Liver (tissue), 9 donors: Measurements from ENCODE around the gene BCAT1. TPM values are rescaled to one million over a fixed set of nuclear protein-coding genes. Genes with fewer than 3 reads are reported as not detected.
"Not testable (repeated sequence)": the region's sequence is repeated elsewhere in the genome, so short reads cannot be mapped to it uniquely, and the experiment has no call there.

ENCODE experiments used
- DNase-seq: peaks from one replicate; pipeline ENCODE4 v3.0.0-alpha.2; 2017; ENCODE audit warnings: low spot score
- H3K27ac ChIP-seq, 2 donors: one replicate each; pipeline ENCODE4 v1.7.0; 2013; ENCODE audit warnings: inconsistent platforms in 2 of 2, low read length in 2 of 2, control low read depth in 1 of 2, low read depth in 1 of 2, mild to moderate bottlenecking in 1 of 2
- H3K27me3 ChIP-seq, 4 donors: one replicate each; pipeline versions ENCODE4 v1.6.1 to v1.7.0; 2013; ENCODE audit warnings: low read length in 3 of 4, inconsistent platforms in 1 of 4, mild to moderate bottlenecking in 1 of 4, moderate library complexity in 1 of 4; ENCODE audit not compliant: control insufficient read depth in 4 of 4, insufficient read depth in 4 of 4
- H3K36me3 ChIP-seq, 4 donors: one replicate each; pipeline versions ENCODE4 v1.6.1 to v1.7.0; 2013; ENCODE audit warnings: low read length in 3 of 4, mild to moderate bottlenecking in 3 of 4, low read depth in 1 of 4, moderate library complexity in 1 of 4; ENCODE audit not compliant: control insufficient read depth in 4 of 4, insufficient read depth in 3 of 4
- H3K4me1 ChIP-seq, 4 donors: one replicate each; pipeline versions ENCODE4 v1.6.1 to v1.7.0; 2013; ENCODE audit warnings: low read length in 3 of 4, mild to moderate bottlenecking in 3 of 4, moderate library complexity in 1 of 4; ENCODE audit not compliant: control insufficient read depth in 4 of 4, insufficient read depth in 4 of 4
- H3K4me3 ChIP-seq, 3 donors: one replicate each; pipeline versions ENCODE4 v1.6.1 to v1.7.0; 2013; ENCODE audit warnings: low read length in 3 of 3, control low read depth in 1 of 3, low read depth in 1 of 3, mild to moderate bottlenecking in 1 of 3
- H3K9ac ChIP-seq, 2 donors: one replicate each; pipeline ENCODE4 v1.7.0; 2013; ENCODE audit warnings: low read length in 2 of 2, mild to moderate bottlenecking in 2 of 2, moderate library complexity in 2 of 2, control low read depth in 1 of 2, low read depth in 1 of 2
- H3K9me3 ChIP-seq, 4 donors: one replicate each; pipeline versions ENCODE4 v1.6.1 to v1.7.0; 2013; ENCODE audit warnings: low read length in 3 of 4; ENCODE audit not compliant: control insufficient read depth in 4 of 4
- CTCF ChIP-seq: fragments of 150-350 bp; IDR thresholded peaks from 2 replicates; pipeline ENCODE4 v1.5.1; 2017; ENCODE audit warnings: improper control_type of control experiment, low read depth, low read length; ENCODE audit not compliant: missing input control
- EGR1 ChIP-seq, 2 donors: IDR thresholded peaks; 2 replicates each; pipeline ENCODE4 v1.6.1; 2016 to 2018; ENCODE audit warnings: antibody characterized with exemption in 2 of 2, low read depth in 2 of 2
- FOXA1 ChIP-seq: IDR thresholded peaks from 2 replicates; pipeline ENCODE4 v1.6.1; 2016; ENCODE audit warnings: antibody characterized with exemption
- FOXA2 ChIP-seq: IDR thresholded peaks from 2 replicates; pipeline ENCODE4 v1.6.1; 2016; ENCODE audit warnings: antibody characterized with exemption
- GABPA ChIP-seq, 2 donors: IDR thresholded peaks in 1 of 2; conservative IDR thresholded peaks in 1 of 2; 2 replicates each; pipeline ENCODE4 v1.6.1; 2016; ENCODE audit warnings: antibody characterized with exemption in 2 of 2, mild to moderate bottlenecking in 1 of 2, moderate library complexity in 1 of 2
- HNF4A ChIP-seq, 2 donors: conservative IDR thresholded peaks; 2 replicates each; pipeline ENCODE4 v1.6.1; 2016; ENCODE audit warnings: antibody characterized with exemption in 2 of 2, mild to moderate bottlenecking in 2 of 2
- HNF4G ChIP-seq: IDR thresholded peaks from 2 replicates; pipeline ENCODE4 v1.6.1; 2016; ENCODE audit warnings: antibody characterized with exemption
- JUND ChIP-seq, 2 donors: IDR thresholded peaks; 2 replicates each; pipeline ENCODE4 v1.6.1; 2016; ENCODE audit warnings: antibody characterized with exemption in 2 of 2
- MAX ChIP-seq: IDR thresholded peaks from 2 replicates; pipeline ENCODE4 v1.6.1; 2016; ENCODE audit warnings: antibody characterized with exemption
- NR2F2 ChIP-seq: IDR thresholded peaks from 2 replicates; pipeline ENCODE4 v1.6.1; 2016; ENCODE audit warnings: antibody characterized with exemption
- RAD21 ChIP-seq, 2 donors: IDR thresholded peaks; 2 replicates each; pipeline ENCODE4 v1.6.1; 2016; ENCODE audit warnings: antibody characterized with exemption in 2 of 2, mild to moderate bottlenecking in 2 of 2
- RXRA ChIP-seq, 2 donors: IDR thresholded peaks; 2 replicates each; pipeline ENCODE4 v1.6.1; 2017 to 2018; ENCODE audit warnings: antibody characterized with exemption in 2 of 2, mild to moderate bottlenecking in 1 of 2
- SP1 ChIP-seq: IDR thresholded peaks from 2 replicates; pipeline ENCODE4 v1.6.1; 2018; ENCODE audit warnings: antibody characterized with exemption, mild to moderate bottlenecking
- TAF1 ChIP-seq: conservative IDR thresholded peaks from 2 replicates; pipeline ENCODE4 v1.6.1; 2016; ENCODE audit warnings: antibody characterized with exemption, mild to moderate bottlenecking
- YY1 ChIP-seq: IDR thresholded peaks from 2 replicates; pipeline ENCODE4 v1.6.1; 2016; ENCODE audit warnings: antibody characterized with exemption, mild to moderate bottlenecking
- ZBTB33 ChIP-seq: IDR thresholded peaks from 2 replicates; pipeline ENCODE4 v1.6.1; 2016; ENCODE audit warnings: antibody characterized with exemption
- WGBS: extraction: QIAGEN DNeasy Blood & Tissue Kit; methylation state at CpG from one replicate; pipeline ENCODE4 v1.1.7; 2013; 5-methylcytosine and 5-hydroxymethylcytosine counted together
- polyA plus RNA-seq, 2 donors: library from polyadenylated mRNA; stranded (reverse) in 1 of 2; unstranded in 1 of 2; fragments of 200-250 nt in 1 of 2; fragments of >200 nt in 1 of 2; fragmentation: Nextera tagmentation in 1 of 2; extraction: Ambion mirVana in 1 of 2; gene quantifications; one replicate each; pipeline versions ENCODE4 v1.2.1 to v1.2.3, GENCODE V29; 2013 to 2015
- total RNA-seq, 2 donors: library from RNA; depleted of rRNA; stranded (reverse); fragments of >200 nt; gene quantifications; one replicate each; pipeline ENCODE4 v1.2.3, GENCODE V29; 2014
- TF ChIP-seq, protein P1 (sequence below): IDR thresholded peaks from 2 replicates; pipeline ENCODE4 v1.6.1; 2016; ENCODE audit warnings: antibody characterized with exemption
- TF ChIP-seq, protein P2 (sequence below): IDR thresholded peaks from 2 replicates; pipeline ENCODE4 v1.6.1; 2016; ENCODE audit warnings: antibody characterized with exemption, mild to moderate bottlenecking
- donor health status: healthy.
- donor health status: healthy.
- donor health status: healthy.
- donor health status: healthy.
- donor health status: healthy.

The BCAT1 gene
- total and polyA plus RNA-seq, 4 donors = 0.14 to 10.0 (median 0.85) TPM

DNA sequence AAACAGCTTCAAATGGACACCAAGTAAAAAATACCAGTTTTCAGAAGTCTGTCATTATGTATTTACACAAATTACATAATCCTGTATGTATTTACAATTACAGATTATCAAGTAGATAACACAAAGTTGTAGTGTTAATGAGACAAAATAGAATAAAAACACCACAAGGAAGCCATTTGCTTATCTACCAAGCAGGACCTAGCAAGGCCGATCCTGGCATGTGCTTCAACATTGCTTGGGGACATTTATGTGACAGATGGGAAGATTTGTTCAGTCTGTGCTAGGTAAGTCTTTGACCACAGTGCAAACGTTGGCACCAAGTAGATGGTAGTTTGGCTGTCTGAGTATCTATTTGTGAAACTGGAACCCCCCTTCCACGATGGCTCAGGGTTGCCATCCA, 35.8 kb downstream of the BCAT1 start:
- Histone ChIP-seq H3K4me1 (no peaks in the 10 kb centered on the region), H3K9me3 (no peaks in the 10 kb centered on the region), H3K4me3 (no peak overlapping the region), H3K9ac (no peak overlapping the region), H3K27ac (no peak overlapping the region), H3K36me3 (no peaks in the 10 kb centered on the region), H3K27me3 (no peaks in the 10 kb centered on the region)
- no peak for TF ChIP-seq RXRA (IDR thresholded peaks at IDR 0.05)
- WGBS = 84% methylated on average over 3 of the region's 3 CpGs
- DNase-seq = no peak

- 45% methylated on average over 9 of the region's 9 CpGs for WGBS
- Histone ChIP-seq H3K36me3 (no peaks in the 10 kb centered on the region), H3K27me3 (no peaks in the 10 kb centered on the region), H3K9ac (no peak overlapping the region), H3K27ac (no peak overlapping the region), H3K4me3 (no peak overlapping the region), H3K4me1 (no peaks in the 10 kb centered on the region), H3K9me3 (no peaks in the 10 kb centered on the region)
- DNase-seq = no peak
- no peak for TF ChIP-seq FOXA1
- no peak for TF ChIP-seq HNF4A (conservative IDR thresholded peaks at IDR 0.05)
- TF ChIP-seq, protein P1, sequence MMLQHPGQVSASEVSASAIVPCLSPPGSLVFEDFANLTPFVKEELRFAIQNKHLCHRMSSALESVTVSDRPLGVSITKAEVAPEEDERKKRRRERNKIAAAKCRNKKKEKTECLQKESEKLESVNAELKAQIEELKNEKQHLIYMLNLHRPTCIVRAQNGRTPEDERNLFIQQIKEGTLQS = no peak
- TF ChIP-seq SP1 = no peak
- no peak for TF ChIP-seq FOXA2
- TF ChIP-seq GABPA (IDR thresholded peaks at IDR 0.05 in 1 of 2, conservative IDR thresholded peaks at IDR 0.05 in 1 of 2) = no peak
- TF ChIP-seq MAX = no peak
- TF ChIP-seq NR2F2 = no peak
- TF ChIP-seq HNF4G = no peak
- no peak for TF ChIP-seq EGR1 (IDR thresholded peaks at IDR 0.05; ENCODE audit: low read depth in 2 of 2)
- no peak for TF ChIP-seq JUND (IDR thresholded peaks at IDR 0.05)
- TF ChIP-seq, protein P2, sequence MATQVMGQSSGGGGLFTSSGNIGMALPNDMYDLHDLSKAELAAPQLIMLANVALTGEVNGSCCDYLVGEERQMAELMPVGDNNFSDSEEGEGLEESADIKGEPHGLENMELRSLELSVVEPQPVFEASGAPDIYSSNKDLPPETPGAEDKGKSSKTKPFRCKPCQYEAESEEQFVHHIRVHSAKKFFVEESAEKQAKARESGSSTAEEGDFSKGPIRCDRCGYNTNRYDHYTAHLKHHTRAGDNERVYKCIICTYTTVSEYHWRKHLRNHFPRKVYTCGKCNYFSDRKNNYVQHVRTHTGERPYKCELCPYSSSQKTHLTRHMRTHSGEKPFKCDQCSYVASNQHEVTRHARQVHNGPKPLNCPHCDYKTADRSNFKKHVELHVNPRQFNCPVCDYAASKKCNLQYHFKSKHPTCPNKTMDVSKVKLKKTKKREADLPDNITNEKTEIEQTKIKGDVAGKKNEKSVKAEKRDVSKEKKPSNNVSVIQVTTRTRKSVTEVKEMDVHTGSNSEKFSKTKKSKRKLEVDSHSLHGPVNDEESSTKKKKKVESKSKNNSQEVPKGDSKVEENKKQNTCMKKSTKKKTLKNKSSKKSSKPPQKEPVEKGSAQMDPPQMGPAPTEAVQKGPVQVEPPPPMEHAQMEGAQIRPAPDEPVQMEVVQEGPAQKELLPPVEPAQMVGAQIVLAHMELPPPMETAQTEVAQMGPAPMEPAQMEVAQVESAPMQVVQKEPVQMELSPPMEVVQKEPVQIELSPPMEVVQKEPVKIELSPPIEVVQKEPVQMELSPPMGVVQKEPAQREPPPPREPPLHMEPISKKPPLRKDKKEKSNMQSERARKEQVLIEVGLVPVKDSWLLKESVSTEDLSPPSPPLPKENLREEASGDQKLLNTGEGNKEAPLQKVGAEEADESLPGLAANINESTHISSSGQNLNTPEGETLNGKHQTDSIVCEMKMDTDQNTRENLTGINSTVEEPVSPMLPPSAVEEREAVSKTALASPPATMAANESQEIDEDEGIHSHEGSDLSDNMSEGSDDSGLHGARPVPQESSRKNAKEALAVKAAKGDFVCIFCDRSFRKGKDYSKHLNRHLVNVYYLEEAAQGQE = no peak
- TF ChIP-seq CTCF = no peak
- no peak for TF ChIP-seq ZBTB33
- no peak for TF ChIP-seq YY1
- TF ChIP-seq RAD21 (IDR thresholded peaks at IDR 0.05) = no peak
- no peak for TF ChIP-seq TAF1
These were observed 37.6 kb downstream of the BCAT1 start for GRCh38 chr12:24911271-24911791.

- not testable (repeated sequence) for H3K4me1 ChIP-seq, H3K27me3 ChIP-seq, H3K4me3 ChIP-seq, H3K9me3 ChIP-seq, H3K27ac ChIP-seq, H3K36me3 ChIP-seq, DNase-seq, H3K9ac ChIP-seq
- 97% methylated on average over 6 of the region's 6 CpGs for WGBS
These were observed 38.7 kb downstream of the BCAT1 start for GRCh38 chr12:24910192-24910591.
